GM12801 (cell line): ENCODE measurements around the gene FNTB.

Experiments used
- CTCF ChIP-seq: IDR thresholded peaks from one replicate; pipeline ENCODE4 v1.5.1; 2011; ENCODE audit warnings: control low read depth; ENCODE audit not compliant: insufficient read length; ENCODE audit errors: extremely low read depth

FNTB gene

GRCh38 chr14:65024957-65025356 is 38.3 kb downstream of the FNTB start:
- no peak for TF ChIP-seq CTCF

GRCh38 chr14:65025818-65026217 is 39.1 kb downstream of the FNTB start:
- TF ChIP-seq CTCF, result no peak

- TF ChIP-seq CTCF, result no peak
These were observed 39.8 kb downstream of the FNTB start for GRCh38 chr14:65026526-65026925.

GRCh38 chr14:65027127-65027799 is 40.6 kb downstream of the FNTB start:
- no peak for TF ChIP-seq CTCF

GRCh38 chr14:65028937-65029336 is 42.2 kb downstream of the FNTB start:
- no peak for TF ChIP-seq CTCF

- no peak for TF ChIP-seq CTCF
These were observed 45.6 kb downstream of the FNTB start for GRCh38 chr14:65032319-65032718.

- no peak for TF ChIP-seq CTCF
These were observed 46.5 kb downstream of the FNTB start for GRCh38 chr14:65033181-65033580.
